Measurements from ENCODE around the gene CEP131.

CEP131 gene

DNA sequence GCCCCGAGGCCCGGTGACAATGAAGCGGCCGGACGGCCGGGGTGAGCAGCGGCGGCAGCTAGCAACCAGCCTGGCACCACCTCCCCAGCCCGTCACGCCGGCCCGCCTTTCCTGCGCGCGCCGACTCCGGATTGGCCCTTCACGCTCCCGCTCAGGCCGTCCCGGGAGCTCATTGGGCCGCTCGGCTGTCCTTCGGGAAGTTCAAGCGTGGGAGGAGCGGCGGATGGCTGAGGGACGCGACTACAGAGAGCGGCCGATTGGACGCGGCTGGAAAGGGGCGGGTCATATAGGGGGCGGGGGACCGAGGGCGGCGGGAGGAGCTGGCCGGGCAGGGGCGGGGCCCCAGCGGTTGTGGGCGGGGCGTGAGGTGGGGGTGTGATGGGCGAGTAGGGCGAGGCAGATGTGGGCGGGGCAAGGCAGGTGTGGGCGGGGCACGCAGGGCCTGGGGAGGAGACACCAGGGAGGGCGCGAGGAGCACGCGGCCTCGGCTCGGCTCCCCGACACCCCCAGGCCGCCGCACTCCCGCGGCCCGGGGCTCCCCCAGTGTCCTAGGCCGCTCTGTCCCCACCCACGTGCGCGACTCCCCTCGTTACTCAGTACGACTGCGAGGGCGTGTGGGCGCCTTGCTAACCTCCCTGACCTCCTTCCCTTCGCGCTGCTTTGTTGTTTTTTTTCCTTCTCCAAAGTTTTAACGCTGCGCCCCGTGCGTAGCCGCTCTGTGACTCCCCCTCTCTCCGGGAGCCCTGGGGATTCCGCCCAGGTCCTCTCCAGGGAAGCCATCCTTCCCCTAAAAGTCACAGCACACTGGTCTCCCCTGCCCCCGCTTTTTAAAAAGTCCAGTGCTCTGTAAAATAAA is at the start of gene CEP131:
CEP131 (minus strand) TSS at position 60 of the 856 bp plus-strand sequence. CDS start 2,909 bp downstream, outside the sequence.
- Histone ChIP-seq H3K4me3 (ENCODE audit: low read length) (peak within 1 kb of the TSS; percentile 78), H3K4me1 (ENCODE audit: control insufficient read depth, low read depth, low read length) (peaks cover 5% of the 10 kb centered on the region), H3K27me3 (ENCODE audit: control insufficient read depth, insufficient read depth, low read length) (no peaks in the 10 kb centered on the region), H3K9ac (ENCODE audit: low read length) (peak within 1 kb of the TSS; percentile 71), H3K36me3 (ENCODE audit: control insufficient read depth, low read depth, low read length) (no peaks in the 10 kb centered on the region), H3K27ac (ENCODE audit: low read length) (no peak within 1 kb of the TSS), H3K9me3 (ENCODE audit: control insufficient read depth, low read depth, low read length) (no peaks in the 10 kb centered on the region)

DNA sequence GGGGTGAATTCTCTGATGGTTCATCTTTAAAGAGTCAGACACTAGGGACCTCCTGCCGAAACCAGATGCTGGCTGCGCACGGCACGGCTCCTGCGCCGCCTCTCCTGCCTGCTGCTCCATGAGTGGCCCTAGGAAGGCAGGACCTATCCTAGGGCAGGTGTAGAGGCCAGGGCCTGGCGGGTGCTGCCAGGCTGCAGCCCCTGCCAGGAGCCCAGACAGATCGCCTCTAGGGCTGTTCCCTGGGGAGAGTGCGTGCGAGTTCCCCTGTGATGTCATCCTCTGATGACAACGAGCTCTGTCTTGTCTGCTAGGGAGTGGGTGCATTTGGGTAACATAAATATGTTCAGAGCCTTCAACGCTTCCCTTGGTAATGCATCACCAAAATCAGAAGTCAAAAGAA is 48.5 kb upstream of the CEP131 start:
- no peaks in the 10 kb centered on the region for H3K4me1 ChIP-seq (ENCODE audit: control insufficient read depth, low read depth, low read length)
- H3K27me3 ChIP-seq (ENCODE audit: control insufficient read depth, insufficient read depth, low read length) = no peaks in the 10 kb centered on the region
- no peak overlapping the region for H3K4me3 ChIP-seq (ENCODE audit: low read length)
- no peak overlapping the region for H3K9ac ChIP-seq (ENCODE audit: low read length)
- no peaks in the 10 kb centered on the region for H3K9me3 ChIP-seq (ENCODE audit: control insufficient read depth, low read depth, low read length)
- peaks cover 3% of the 10 kb centered on the region for H3K36me3 ChIP-seq (ENCODE audit: control insufficient read depth, low read depth, low read length)
- H3K27ac ChIP-seq (ENCODE audit: low read length) = no peak overlapping the region

DNA sequence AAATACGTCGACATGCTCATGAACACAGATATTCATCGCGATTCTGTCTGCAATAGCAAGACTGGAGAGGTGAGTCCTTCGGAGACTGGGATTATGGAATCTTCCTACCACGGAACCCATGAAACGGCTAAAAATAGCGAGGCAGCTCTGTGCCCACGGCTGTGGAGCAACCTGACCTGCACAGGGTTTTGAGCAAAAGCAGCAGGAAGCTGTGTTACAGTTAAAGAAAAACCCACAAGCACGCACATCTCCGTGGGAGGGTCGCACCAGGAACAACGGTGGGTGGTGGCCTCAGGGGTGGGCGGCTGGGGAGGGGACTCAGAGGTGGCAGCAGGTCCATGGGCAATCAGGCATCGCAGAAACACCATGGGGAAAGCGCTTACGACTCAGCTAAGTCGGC is 47.5 kb upstream of the CEP131 start:
- Histone ChIP-seq H3K36me3 (ENCODE audit: control insufficient read depth, low read depth, low read length) (peaks cover 3% of the 10 kb centered on the region), H3K4me1 (ENCODE audit: control insufficient read depth, low read depth, low read length) (no peaks in the 10 kb centered on the region), H3K4me3 (ENCODE audit: low read length) (no peak overlapping the region), H3K27ac (ENCODE audit: low read length) (no peak overlapping the region), H3K27me3 (ENCODE audit: control insufficient read depth, insufficient read depth, low read length) (no peaks in the 10 kb centered on the region), H3K9ac (ENCODE audit: low read length) (no peak overlapping the region), H3K9me3 (ENCODE audit: control insufficient read depth, low read depth, low read length) (no peaks in the 10 kb centered on the region)

- no peak overlapping the region for H3K27ac ChIP-seq (ENCODE audit: low read length)
- H3K9me3 ChIP-seq (ENCODE audit: control insufficient read depth, low read depth, low read length) = no peaks in the 10 kb centered on the region
- peaks cover 3% of the 10 kb centered on the region for H3K36me3 ChIP-seq (ENCODE audit: control insufficient read depth, low read depth, low read length)
- no peak overlapping the region for H3K4me3 ChIP-seq (ENCODE audit: low read length)
- no peaks in the 10 kb centered on the region for H3K27me3 ChIP-seq (ENCODE audit: control insufficient read depth, insufficient read depth, low read length)
- H3K4me1 ChIP-seq (ENCODE audit: control insufficient read depth, low read depth, low read length) = no peaks in the 10 kb centered on the region
- H3K9ac ChIP-seq (ENCODE audit: low read length) = no peak overlapping the region
Measured at GRCh38 chr17:81267390-81268067, 44.8 kb upstream of the CEP131 start.

- H3K27me3 ChIP-seq (ENCODE audit: control insufficient read depth, insufficient read depth, low read length) = no peaks in the 10 kb centered on the region
- peaks cover 5% of the 10 kb centered on the region for H3K36me3 ChIP-seq (ENCODE audit: control insufficient read depth, low read depth, low read length)
Measured at GRCh38 chr17:81265576-81265975, 42.8 kb upstream of the CEP131 start.

GRCh38 chr17:81264640-81265039 is 41.9 kb upstream of the CEP131 start:
- no peak overlapping the region for H3K27ac ChIP-seq (ENCODE audit: low read length)
- H3K36me3 ChIP-seq (ENCODE audit: control insufficient read depth, low read depth, low read length) = peaks cover 5% of the 10 kb centered on the region
- H3K4me1 ChIP-seq (ENCODE audit: control insufficient read depth, low read depth, low read length) = no peaks in the 10 kb centered on the region
- H3K27me3 ChIP-seq (ENCODE audit: control insufficient read depth, insufficient read depth, low read length) = no peaks in the 10 kb centered on the region
- no peaks in the 10 kb centered on the region for H3K9me3 ChIP-seq (ENCODE audit: control insufficient read depth, low read depth, low read length)
- H3K9ac ChIP-seq (ENCODE audit: low read length) = no peak overlapping the region
- no peak overlapping the region for H3K4me3 ChIP-seq (ENCODE audit: low read length)

More at GRCh38 chr17:81265576-81265975, 42.8 kb upstream of the CEP131 start:
- Histone ChIP-seq H3K4me1 (ENCODE audit: control insufficient read depth, low read depth, low read length) (no peaks in the 10 kb centered on the region), H3K9ac (ENCODE audit: low read length) (no peak overlapping the region), H3K27ac (ENCODE audit: low read length) (no peak overlapping the region), H3K9me3 (ENCODE audit: control insufficient read depth, low read depth, low read length) (no peaks in the 10 kb centered on the region), H3K4me3 (ENCODE audit: low read length) (no peak overlapping the region)

DNA sequence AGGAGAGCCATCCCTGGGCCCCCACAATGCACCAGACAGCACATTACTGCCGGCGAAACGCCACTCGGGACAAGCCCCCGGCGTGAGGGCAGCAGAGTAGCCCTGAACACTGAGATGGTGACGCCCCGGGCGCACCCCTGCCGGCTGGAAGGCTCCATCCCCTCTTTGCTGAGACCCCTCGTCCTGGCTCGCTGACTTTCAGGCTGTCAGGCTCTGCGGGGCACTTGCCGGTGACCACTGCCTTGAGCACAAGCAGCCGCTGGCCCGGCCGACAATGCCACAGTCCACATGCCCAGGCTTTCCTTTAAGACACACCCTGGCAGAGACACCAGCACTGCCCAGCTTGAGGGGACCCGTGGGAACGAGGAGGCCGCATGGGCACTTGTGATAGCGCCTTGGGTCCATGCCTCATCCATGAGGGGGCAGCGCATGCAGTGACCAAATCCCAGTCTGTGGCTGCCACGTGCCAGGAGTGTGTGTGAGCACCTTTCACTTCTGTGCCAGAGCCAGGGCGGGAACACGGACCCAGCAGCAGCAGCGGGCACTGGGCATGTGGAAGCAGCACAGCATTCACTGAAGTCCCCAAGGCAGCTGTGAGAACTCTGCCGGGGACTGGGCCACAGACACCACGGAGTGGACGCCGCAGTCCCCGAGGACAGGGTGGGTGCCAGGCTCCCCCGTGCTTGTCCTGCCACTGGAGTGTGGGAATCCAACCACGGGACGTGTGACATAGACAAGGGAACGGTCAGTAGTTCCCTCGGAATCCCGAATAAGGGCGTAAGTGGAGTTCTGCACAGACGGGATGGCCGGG is 40.8 kb upstream of the CEP131 start:
- H3K27ac ChIP-seq (ENCODE audit: low read length) = no peak overlapping the region
- peaks cover 6% of the 10 kb centered on the region for H3K36me3 ChIP-seq (ENCODE audit: control insufficient read depth, low read depth, low read length)
- no peaks in the 10 kb centered on the region for H3K4me1 ChIP-seq (ENCODE audit: control insufficient read depth, low read depth, low read length)
- H3K9ac ChIP-seq (ENCODE audit: low read length) = no peak overlapping the region
- H3K27me3 ChIP-seq (ENCODE audit: control insufficient read depth, insufficient read depth, low read length) = no peaks in the 10 kb centered on the region
- no peaks in the 10 kb centered on the region for H3K9me3 ChIP-seq (ENCODE audit: control insufficient read depth, low read depth, low read length)
- no peak overlapping the region for H3K4me3 ChIP-seq (ENCODE audit: low read length)

GRCh38 chr17:81261582-81262336 is 39.0 kb upstream of the CEP131 start:
- Histone ChIP-seq H3K9ac (ENCODE audit: low read length) (no peak overlapping the region), H3K27me3 (ENCODE audit: control insufficient read depth, insufficient read depth, low read length) (no peaks in the 10 kb centered on the region), H3K9me3 (ENCODE audit: control insufficient read depth, low read depth, low read length) (no peaks in the 10 kb centered on the region), H3K4me3 (ENCODE audit: low read length) (no peak overlapping the region), H3K36me3 (ENCODE audit: control insufficient read depth, low read depth, low read length) (peaks cover 6% of the 10 kb centered on the region), H3K4me1 (ENCODE audit: control insufficient read depth, low read depth, low read length) (no peaks in the 10 kb centered on the region), H3K27ac (ENCODE audit: low read length) (no peak overlapping the region)

GRCh38 chr17:81261096-81261495 is 38.3 kb upstream of the CEP131 start:
- no peaks in the 10 kb centered on the region for H3K4me1 ChIP-seq (ENCODE audit: control insufficient read depth, low read depth, low read length)
- H3K36me3 ChIP-seq (ENCODE audit: control insufficient read depth, low read depth, low read length) = peaks cover 6% of the 10 kb centered on the region
- no peaks in the 10 kb centered on the region for H3K9me3 ChIP-seq (ENCODE audit: control insufficient read depth, low read depth, low read length)
- H3K27ac ChIP-seq (ENCODE audit: low read length) = no peak overlapping the region
- H3K9ac ChIP-seq (ENCODE audit: low read length) = no peak overlapping the region
- H3K4me3 ChIP-seq (ENCODE audit: low read length) = no peak overlapping the region
- H3K27me3 ChIP-seq (ENCODE audit: control insufficient read depth, insufficient read depth, low read length) = no peaks in the 10 kb centered on the region

DNA sequence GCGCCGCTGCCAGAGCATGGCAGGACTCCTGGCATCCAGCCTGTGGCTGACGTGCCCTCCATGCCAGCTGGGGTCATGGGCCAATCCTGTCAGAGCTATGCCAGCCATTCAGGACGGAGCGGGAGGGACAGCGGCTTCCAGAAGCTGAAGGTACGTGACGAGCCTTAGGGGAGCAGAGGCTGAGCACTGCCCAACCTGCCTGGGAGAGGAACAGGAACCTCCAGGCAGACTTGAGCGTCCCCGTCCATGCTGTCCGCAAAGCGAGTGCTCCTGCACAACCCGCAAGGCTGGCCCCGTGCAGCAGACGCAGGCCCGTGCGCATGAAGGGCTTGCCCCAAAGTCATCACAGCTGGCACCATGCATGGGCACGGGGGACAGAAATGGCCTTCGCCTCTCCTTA is 37.9 kb upstream of the CEP131 start:
- no peak overlapping the region for H3K9ac ChIP-seq (ENCODE audit: low read length)
- H3K4me1 ChIP-seq (ENCODE audit: control insufficient read depth, low read depth, low read length) = no peaks in the 10 kb centered on the region
- H3K27me3 ChIP-seq (ENCODE audit: control insufficient read depth, insufficient read depth, low read length) = no peaks in the 10 kb centered on the region
- no peaks in the 10 kb centered on the region for H3K9me3 ChIP-seq (ENCODE audit: control insufficient read depth, low read depth, low read length)
- H3K36me3 ChIP-seq (ENCODE audit: control insufficient read depth, low read depth, low read length) = peaks cover 6% of the 10 kb centered on the region
- H3K4me3 ChIP-seq (ENCODE audit: low read length) = no peak overlapping the region
- H3K27ac ChIP-seq (ENCODE audit: low read length) = no peak overlapping the region

- Histone ChIP-seq H3K9me3 (ENCODE audit: control insufficient read depth, low read depth, low read length) (no peaks in the 10 kb centered on the region), H3K4me3 (ENCODE audit: low read length) (no peak overlapping the region), H3K4me1 (ENCODE audit: control insufficient read depth, low read depth, low read length) (no peaks in the 10 kb centered on the region), H3K27ac (ENCODE audit: low read length) (no peak overlapping the region), H3K36me3 (ENCODE audit: control insufficient read depth, low read depth, low read length) (peaks cover 6% of the 10 kb centered on the region), H3K9ac (ENCODE audit: low read length) (no peak overlapping the region), H3K27me3 (ENCODE audit: control insufficient read depth, insufficient read depth, low read length) (no peaks in the 10 kb centered on the region)
Measured at GRCh38 chr17:81260171-81260570, 37.4 kb upstream of the CEP131 start.
